Right renal cortex interstitium (tissue), 3 donors: ENCODE data around the gene CERS2. TPM values are rescaled to one million over a fixed set of nuclear protein-coding genes. Genes with fewer than 3 reads are reported as not detected.

Experiments used
- DNase-seq, 3 donors: peaks; one replicate each; pipeline ENCODE4 v3.0.0-alpha.2; 2013; ENCODE audit warnings: low read depth in 3 of 3, low spot score in 2 of 3
- polyA plus RNA-seq, 3 donors: library from polyadenylated mRNA; unstranded; fragments of 120-200 nt; gene quantifications; one replicate each; pipeline ENCODE4 v1.2.1, GENCODE V29; 2013; ENCODE audit not compliant: insufficient read length in 3 of 3

CERS2 gene
- polyA plus RNA-seq, 3 donors = 297 to 304 (median 298) TPM

DNA sequence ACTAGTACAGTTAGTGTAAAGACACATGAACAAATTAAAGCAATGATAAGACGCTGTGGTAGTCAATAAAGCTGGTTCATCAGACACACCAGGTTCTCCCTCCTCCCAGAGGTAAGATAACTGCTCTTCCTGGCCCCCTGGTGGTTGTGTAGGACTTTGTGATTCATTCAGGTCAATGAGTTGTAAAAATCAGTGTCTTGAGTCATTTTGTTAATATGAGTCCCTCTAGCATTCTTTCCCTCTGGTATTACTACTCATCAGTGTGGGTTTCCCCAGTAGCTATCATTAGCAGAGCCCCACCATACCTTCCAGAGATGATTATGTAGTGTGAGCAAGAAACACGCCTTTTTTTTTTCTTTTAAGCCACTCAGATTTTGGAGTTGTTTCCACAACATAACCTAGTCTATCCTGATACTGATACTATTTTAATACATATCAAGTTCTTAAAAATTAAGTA is 52.1 kb downstream of the CERS2 start:
- DNase-seq = peak in 2 of 3 donors; percentile 29 to 39

GRCh38 chr1:150917387-150917786 is 57.2 kb downstream of the CERS2 start:
- DNase-seq = no peak

Other genes starting within 250 kb of the CERS2 start
- 10 to 100 TPM; 12.0 to 14.3 (median 14.0) TPM for gene CTSS, start 209.1 kb downstream of the CERS2 start, polyA plus RNA-seq
- gene CTSK, start 166.6 kb downstream of the CERS2 start, polyA plus RNA-seq = 10 to 100 TPM; 15.7 to 29.3 (median 26.8) TPM
- gene ARNT, start 98.2 kb downstream of the CERS2 start, polyA plus RNA-seq = 10 to 100 TPM; 54.9 to 56.9 (median 56.6) TPM
- gene CTXND2, start 87.7 kb downstream of the CERS2 start, polyA plus RNA-seq = under 1 TPM in 2 of 3 donors, not detected in 1; 0.12 to 0.21 TPM
- gene SETDB1, start 48.5 kb downstream of the CERS2 start, polyA plus RNA-seq = 10 to 100 TPM; 77.4 to 90.5 (median 84.1) TPM
- 10 to 100 TPM; 12.4 to 16.7 (median 15.3) TPM for gene ANXA9, start 7.5 kb upstream of the CERS2 start, polyA plus RNA-seq
- gene MINDY1, start 32.1 kb upstream of the CERS2 start, polyA plus RNA-seq = 10 to 100 TPM; 38.4 to 41.3 (median 39.3) TPM
- 10 to 100 TPM; 49.1 to 51.8 (median 50.2) TPM for gene PRUNE1, start 33.6 kb upstream of the CERS2 start, polyA plus RNA-seq
- 1 to 10 TPM; 1.0 to 2.5 (median 1.7) TPM for gene BNIPL, start 61.8 kb upstream of the CERS2 start, polyA plus RNA-seq
- gene C1orf56, start 72.9 kb upstream of the CERS2 start, polyA plus RNA-seq = 10 to 100 TPM; 11.1 to 11.5 (median 11.3) TPM
- gene CDC42SE1, start 84.8 kb upstream of the CERS2 start, polyA plus RNA-seq = 10 to 100 TPM; 73.6 to 76.2 (median 73.8) TPM
- gene MLLT11, start 85.6 kb upstream of the CERS2 start, polyA plus RNA-seq = 10 to 100 TPM; 23.5 to 25.4 (median 25.1) TPM
- gene GABPB2, start 95.9 kb upstream of the CERS2 start, polyA plus RNA-seq = 10 to 100 TPM; 10.2 to 11.0 (median 10.7) TPM
- gene SEMA6C, start 171.8 kb upstream of the CERS2 start, polyA plus RNA-seq = 10 to 100 TPM; 20.9 to 22.8 (median 22.3) TPM
- 1 to 10 TPM; 1.2 to 1.5 (median 1.3) TPM for gene TNFAIP8L2, start 181.8 kb upstream of the CERS2 start, polyA plus RNA-seq
- gene LYSMD1, start 191.1 kb upstream of the CERS2 start, polyA plus RNA-seq = 10 to 100 TPM; 17.1 to 21.9 (median 18.1) TPM
- gene SCNM1, start 191.3 kb upstream of the CERS2 start, polyA plus RNA-seq = 10 to 100 TPM; 37.6 to 38.8 (median 38.5) TPM
- gene TMOD4, start 201.1 kb upstream of the CERS2 start, polyA plus RNA-seq = 1 to 10 TPM in 1 of 3 donors, under 1 TPM in 2; 0.48 to 1.0 (median 0.64) TPM
- 10 to 100 TPM; 71.1 to 75.7 (median 73.5) TPM for gene VPS72, start 215.4 kb upstream of the CERS2 start, polyA plus RNA-seq
- gene PIP5K1A, start 223.7 kb upstream of the CERS2 start, polyA plus RNA-seq = 10 to 100 TPM; 64.0 to 71.3 (median 65.4) TPM